ENCODE data around the gene CPO.

GRCh38 chr2:206996556-206997065, 57.3 kb downstream of the CPO start:
- TF ChIP-seq CTCF (conservative IDR thresholded peaks at IDR 0.05; ENCODE audit: low read length) = no peak
- TF ChIP-seq EZH2phosphoT487 (IDR thresholded peaks at IDR 0.05; ENCODE audit: borderline replicate concordance, low read depth, low read length) = no peak
